Measurements from ENCODE around the gene PTPRU. TPM values are rescaled to one million over a fixed set of nuclear protein-coding genes. Genes with fewer than 3 reads are reported as not detected.
"Not testable (repeated sequence)": the region's sequence is repeated elsewhere in the genome, so short reads cannot be mapped to it uniquely, and the experiment has no call there.

PTPRU gene
- total RNA-seq, 1 donor from 2014 or later: 37.3 TPM

GRCh38 chr1:29232387-29232786 lies 3.9 kb upstream of the PTPRU start:
- intact Hi-C loops (cut with DNase I): no loop called here
- TF ChIP-seq CTCF (IDR thresholded peaks at IDR 0.05): no peak
- TF ChIP-seq POLR2A (IDR thresholded peaks at IDR 0.05): no peak
- no peak for TF ChIP-seq POLR2AphosphoS5 (IDR thresholded peaks at IDR 0.05; ENCODE audit: insufficient read depth in 1 of 2, low read depth in 1 of 2)

GRCh38 chr1:29233693-29234092 lies 2.6 kb upstream of the PTPRU start:
- TF ChIP-seq POLR2A (IDR thresholded peaks at IDR 0.05) (no peak), POLR2AphosphoS5 (IDR thresholded peaks at IDR 0.05; ENCODE audit: insufficient read depth in 1 of 2, low read depth in 1 of 2) (no peak)
- Histone ChIP-seq H3K4me1 (peaks cover 24% of the 10 kb centered on the region), H3K4me3 (no peak overlapping the region), H3K36me3 (no peaks in the 10 kb centered on the region), H3K27me3 (no peaks in the 10 kb centered on the region), H3K9me3 (no peaks in the 10 kb centered on the region), H3K27ac (no peak overlapping the region)
- no peak for DNase-seq (ENCODE audit: extremely low spot score in 2 of 2)
- intact Hi-C loops (cut with DNase I): no loop called here

More at GRCh38 chr1:29232387-29232786, 3.9 kb upstream of the PTPRU start:
- Histone ChIP-seq H3K27me3 (no peaks in the 10 kb centered on the region), H3K36me3 (no peaks in the 10 kb centered on the region), H3K4me1 (peaks cover 15% of the 10 kb centered on the region), H3K27ac (no peak overlapping the region), H3K4me3 (no peak overlapping the region), H3K9me3 (no peaks in the 10 kb centered on the region)
- DNase-seq (ENCODE audit: extremely low spot score in 2 of 2): no peak

GRCh38 chr1:29234471-29234870 lies 1.9 kb upstream of the PTPRU start:
- H3K36me3 ChIP-seq: no peaks in the 10 kb centered on the region
- intact Hi-C loops (cut with DNase I): no loop called here
- TF ChIP-seq POLR2AphosphoS5 (IDR thresholded peaks at IDR 0.05; ENCODE audit: insufficient read depth in 1 of 2, low read depth in 1 of 2) (no peak), CTCF (IDR thresholded peaks at IDR 0.05) (no peak), POLR2A (IDR thresholded peaks at IDR 0.05) (no peak)
- no peak overlapping the region for H3K27ac ChIP-seq
- DNase-seq (ENCODE audit: extremely low spot score in 2 of 2): no peak
- peaks cover 31% of the 10 kb centered on the region for H3K4me1 ChIP-seq
- no peaks in the 10 kb centered on the region for H3K27me3 ChIP-seq
- H3K9me3 ChIP-seq: no peaks in the 10 kb centered on the region
- H3K4me3 ChIP-seq: no peak overlapping the region

- peaks cover 31% of the 10 kb centered on the region for H3K4me1 ChIP-seq
- intact Hi-C loops (cut with DNase I): loop anchor here (5.0 kb wide), 1 partner anchor 1472 kb away; no protein-coding TSS in a partner anchor
- H3K27ac ChIP-seq; H3K4me3 ChIP-seq; H3K36me3 ChIP-seq; DNase-seq (ENCODE audit: extremely low spot score in 2 of 2); H3K9me3 ChIP-seq; H3K27me3 ChIP-seq: not testable (repeated sequence)
These were observed 1.4 kb upstream of the PTPRU start for GRCh38 chr1:29234881-29235280.

GRCh38 chr1:29236712-29237128 lies 398 bp downstream of the PTPRU start:
- Histone ChIP-seq H3K4me3 (peak overlapping the region; percentile 78 to 83), H3K9me3 (no peaks in the 10 kb centered on the region), H3K36me3 (no peaks in the 10 kb centered on the region), H3K4me1 (peaks cover 24% of the 10 kb centered on the region), H3K27me3 (no peaks in the 10 kb centered on the region), H3K27ac (peak overlapping the region; percentile 84)
- no peak for TF ChIP-seq POLR2A (IDR thresholded peaks at IDR 0.05)
- no peak for TF ChIP-seq POLR2AphosphoS5 (IDR thresholded peaks at IDR 0.05; ENCODE audit: insufficient read depth in 1 of 2, low read depth in 1 of 2)
- no peak for TF ChIP-seq CTCF (IDR thresholded peaks at IDR 0.05)
- intact Hi-C loops (cut with DNase I): loop anchor here (5.0 kb wide), 1 partner anchor 1471 kb away; no protein-coding TSS in a partner anchor
- DNase-seq (ENCODE audit: extremely low spot score in 2 of 2): no peak

- Histone ChIP-seq H3K27ac (peak overlapping the region; percentile 84), H3K36me3 (no peaks in the 10 kb centered on the region), H3K9me3 (no peaks in the 10 kb centered on the region), H3K27me3 (no peaks in the 10 kb centered on the region), H3K4me3 (peak overlapping the region; percentile 78 to 83), H3K4me1 (peaks cover 24% of the 10 kb centered on the region)
- intact Hi-C loops (cut with DNase I): loop anchor here (5.0 kb wide), 1 partner anchor 1470 kb away; no protein-coding TSS in a partner anchor
- TF ChIP-seq POLR2AphosphoS5 (IDR thresholded peaks at IDR 0.05; ENCODE audit: insufficient read depth in 1 of 2, low read depth in 1 of 2) (peak in 1 of 2 donors; percentile 23), CTCF (IDR thresholded peaks at IDR 0.05) (no peak), POLR2A (IDR thresholded peaks at IDR 0.05) (no peak)
- no peak for DNase-seq (ENCODE audit: extremely low spot score in 2 of 2)
These were observed 953 bp downstream of the PTPRU start for GRCh38 chr1:29237129-29237821.

All from vagina (tissue), 2 donors.